HG02588 (cell line): ENCODE data around the gene GPR146.

Experiments used
- ATAC-seq: cut with Tn5 transposase; IDR thresholded peaks from one replicate; pipeline ENCODE4 v1.9.1; 2021; ENCODE audit warnings: mild to moderate bottlenecking, moderate library complexity; ENCODE audit not compliant: unreplicated experiment

Gene GPR146

GRCh38 chr7:1056785-1057410 lies 12.6 kb downstream of the GPR146 start:
- ATAC-seq, result no peak

- no peak for ATAC-seq
Observed at GRCh38 chr7:1057416-1058291, 13.3 kb downstream of the GPR146 start.

GRCh38 chr7:1058311-1058710 lies 14.0 kb downstream of the GPR146 start:
- no peak for ATAC-seq

- ATAC-seq, result no peak
Observed at GRCh38 chr7:1058821-1059199, 14.5 kb downstream of the GPR146 start.

- ATAC-seq, result no peak
Observed at GRCh38 chr7:1059200-1060091, 15.1 kb downstream of the GPR146 start.

GRCh38 chr7:1060315-1061072 lies 16.1 kb downstream of the GPR146 start:
- ATAC-seq, result no peak

GRCh38 chr7:1061180-1061579 lies 16.8 kb downstream of the GPR146 start:
- no peak for ATAC-seq

- ATAC-seq, result peak; percentile 45
Observed at GRCh38 chr7:1062296-1063294, 18.2 kb downstream of the GPR146 start.

GRCh38 chr7:1063361-1063760 lies 19.0 kb downstream of the GPR146 start:
- no peak for ATAC-seq

GRCh38 chr7:1064581-1064980 lies 20.2 kb downstream of the GPR146 start:
- no peak for ATAC-seq

- ATAC-seq, result no peak
Observed at GRCh38 chr7:1065263-1065584, 20.9 kb downstream of the GPR146 start.

GRCh38 chr7:1065585-1066241 lies 21.4 kb downstream of the GPR146 start:
- peak; percentile 41 for ATAC-seq

- no peak for ATAC-seq
Observed at GRCh38 chr7:1066242-1066588, 21.9 kb downstream of the GPR146 start.

GRCh38 chr7:1068013-1068412 lies 23.7 kb downstream of the GPR146 start:
- no peak for ATAC-seq

- ATAC-seq, result no peak
Observed at GRCh38 chr7:1068619-1069018, 24.3 kb downstream of the GPR146 start.

GRCh38 chr7:1070544-1071011 lies 26.2 kb downstream of the GPR146 start:
- ATAC-seq, result no peak

GRCh38 chr7:1071731-1072254 lies 27.4 kb downstream of the GPR146 start:
- ATAC-seq, result no peak

- no peak for ATAC-seq
Observed at GRCh38 chr7:1073142-1073977, 29.0 kb downstream of the GPR146 start.
